ENCODE results near the gene SLITRK4.

DNA sequence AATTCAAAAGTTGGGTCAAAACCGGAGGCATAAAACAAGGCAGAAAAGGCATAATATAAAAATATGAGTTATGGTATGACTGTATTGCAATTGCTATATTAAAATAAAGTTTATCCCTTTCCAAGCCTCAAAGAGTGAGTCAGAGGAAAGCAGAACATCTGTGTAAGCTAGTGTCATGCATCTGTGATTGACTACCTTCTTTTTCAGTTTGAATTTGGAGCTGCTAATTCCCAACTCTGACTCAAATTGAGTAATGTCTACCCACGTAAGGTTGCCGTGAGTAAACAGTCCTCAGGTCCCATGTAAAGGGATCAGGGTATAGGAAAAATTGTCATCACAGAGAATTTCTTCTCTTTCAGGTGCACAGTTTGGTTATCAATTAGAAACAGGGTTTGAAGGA, 6.5 kb upstream of the SLITRK4 start:
- no peak for TF ChIP-seq HCFC1 (IDR thresholded peaks at IDR 0.05; ENCODE audit: low read depth, low read length)
- no peak for TF ChIP-seq POLR2A (IDR thresholded peaks at IDR 0.05; ENCODE audit: insufficient read depth in 1 of 2, low read depth in 2 of 2, low read length in 2 of 2)
- TF ChIP-seq ETV6 (CRISPR knock-in tag; conservative IDR thresholded peaks at IDR 0.05) = no peak
- no peak for TF ChIP-seq JUNB (CRISPR knock-in tag; IDR thresholded peaks at IDR 0.05; ENCODE audit: borderline replicate concordance)
- TF ChIP-seq POLR2AphosphoS5 (IDR thresholded peaks at IDR 0.05; ENCODE audit: low read depth, low read length) = no peak
- TF ChIP-seq FOXK1 (CRISPR knock-in tag; IDR thresholded peaks at IDR 0.05; ENCODE audit: borderline replicate concordance, low read depth) = no peak
- TF ChIP-seq, protein P1, sequence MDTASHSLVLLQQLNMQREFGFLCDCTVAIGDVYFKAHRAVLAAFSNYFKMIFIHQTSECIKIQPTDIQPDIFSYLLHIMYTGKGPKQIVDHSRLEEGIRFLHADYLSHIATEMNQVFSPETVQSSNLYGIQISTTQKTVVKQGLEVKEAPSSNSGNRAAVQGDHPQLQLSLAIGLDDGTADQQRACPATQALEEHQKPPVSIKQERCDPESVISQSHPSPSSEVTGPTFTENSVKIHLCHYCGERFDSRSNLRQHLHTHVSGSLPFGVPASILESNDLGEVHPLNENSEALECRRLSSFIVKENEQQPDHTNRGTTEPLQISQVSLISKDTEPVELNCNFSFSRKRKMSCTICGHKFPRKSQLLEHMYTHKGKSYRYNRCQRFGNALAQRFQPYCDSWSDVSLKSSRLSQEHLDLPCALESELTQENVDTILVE (CRISPR knock-in tag; IDR thresholded peaks at IDR 0.05) = no peak
- no peak for TF ChIP-seq HDAC2 (CRISPR knock-in tag; IDR thresholded peaks at IDR 0.05)
- TF ChIP-seq ZNF530 (CRISPR knock-in tag; IDR thresholded peaks at IDR 0.05; ENCODE audit: low read depth) = no peak
- TF ChIP-seq ZNF160 (CRISPR knock-in tag; IDR thresholded peaks at IDR 0.05) = no peak

Data from HepG2 (cell line).